K562 (cell line): ENCODE measurements around the gene TMED4.

Experiments used
- CCNT2 ChIP-seq: IDR thresholded peaks from 2 replicates; pipeline ENCODE4 v1.6.1; 2011; ENCODE audit warnings: borderline replicate concordance, low read depth, mild to moderate bottlenecking, moderate library complexity, mixed read lengths, low read length; ENCODE audit not compliant: insufficient read length; ENCODE audit errors: extremely low read depth
- PHF8 ChIP-seq: fragments of 200-600 bp; sonication (generic); IDR thresholded peaks from 2 replicates; pipeline ENCODE4 v1.6.1; 2012; ENCODE audit warnings: mixed run types, mild to moderate bottlenecking, inconsistent platforms, low read length, moderate library complexity, borderline replicate concordance
- ZNF445 ChIP-seq: fragments of 250-450 bp; sonication (Bioruptor Pico); IDR thresholded peaks from 2 replicates; pipeline ENCODE4 v1.4.0; 2020; ENCODE audit warnings: low read depth, mild to moderate bottlenecking, moderate library complexity

- TF ChIP-seq CCNT2 (no peak), ZNF445 (CRISPR knock-in tag) (no peak), PHF8 (no peak)
Measured at GRCh38 chr7:44547536-44548231, 34.3 kb downstream of the TMED4 start.
